ENCODE measurements around the gene DSPP.
"Not testable (repeated sequence)": the region's sequence is repeated elsewhere in the genome, so short reads cannot be mapped to it uniquely, and the experiment has no call there.

The DSPP gene

GRCh38 chr4:87566276-87566675 lies 42.1 kb upstream of the DSPP start:
- Histone ChIP-seq H2BK5ac (ENCODE audit: low read depth, low read length, poor library complexity) (no peak overlapping the region), H3K9me3 (ENCODE audit: insufficient read depth, low read depth, low read length) (no peaks in the 10 kb centered on the region), H2AFZ (ENCODE audit: insufficient read depth, low read length, poor library complexity) (no peak overlapping the region), H4K12ac (ENCODE audit: low read depth, low read length) (no peak overlapping the region), H3K4ac (ENCODE audit: low read depth, low read length) (no peak overlapping the region), H3K79me2 (ENCODE audit: control insufficient read depth, insufficient read depth, low read length, poor library complexity) (no peaks in the 10 kb centered on the region), H3K4me1 (ENCODE audit: control insufficient read depth in 1 of 2, insufficient read depth in 2 of 2, low read length in 2 of 2) (no peaks in the 10 kb centered on the region), H3K4me3 (ENCODE audit: low read depth, low read length) (no peak overlapping the region), H4K8ac (ENCODE audit: low read depth, low read length) (no peak overlapping the region), H3K27ac (ENCODE audit: low read depth, low read length) (no peak overlapping the region), H3K9ac (ENCODE audit: low read length) (no peak overlapping the region), H3K27me3 (ENCODE audit: insufficient read depth, low read length) (no peaks in the 10 kb centered on the region), H3K36me3 (ENCODE audit: control insufficient read depth in 1 of 2, insufficient read depth in 2 of 2, low read length in 2 of 2) (no peaks in the 10 kb centered on the region), H3K79me1 (ENCODE audit: low read length) (no peaks in the 10 kb centered on the region), H3K23ac (ENCODE audit: low read length) (no peak overlapping the region), H2BK12ac (ENCODE audit: low read length) (no peak overlapping the region), H4K91ac (ENCODE audit: low read depth, low read length) (no peak overlapping the region), H3K18ac (ENCODE audit: low read length) (no peak overlapping the region), H2BK120ac (ENCODE audit: insufficient read depth, low read length, poor library complexity) (no peak overlapping the region), H3K4me2 (ENCODE audit: low read length) (no peak overlapping the region), H3K14ac (ENCODE audit: low read length) (no peak overlapping the region), H2AK5ac (ENCODE audit: low read length) (no peak overlapping the region)
- no peak for DNase-seq
- WGBS (ENCODE audit: extremely low coverage, insufficient coverage, insufficient read length) = no CpG with 5 or more reads among the region's 2 CpGs

DNA sequence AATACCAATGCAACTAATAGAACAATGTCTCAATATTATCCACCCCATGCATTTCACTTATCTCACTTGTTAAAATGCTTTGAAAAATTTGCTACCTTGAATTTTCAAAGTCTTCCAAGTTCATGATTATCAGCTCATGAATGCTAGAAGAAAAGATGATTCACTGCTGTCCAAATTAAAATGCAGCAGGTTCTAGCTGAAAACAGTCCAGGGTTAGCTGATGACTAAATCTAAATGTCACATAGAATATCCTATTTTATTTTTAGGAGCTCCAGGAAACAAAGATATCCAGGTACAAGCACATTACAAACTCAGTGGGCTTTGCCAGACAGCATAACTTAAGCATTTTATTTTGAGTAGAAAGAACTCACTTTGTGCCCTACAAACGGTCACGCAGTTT lies 41.1 kb upstream of the DSPP start:
- Histone ChIP-seq H3K79me1 (ENCODE audit: low read length) (no peaks in the 10 kb centered on the region), H4K12ac (ENCODE audit: low read depth, low read length) (no peak overlapping the region), H3K27me3 (ENCODE audit: insufficient read depth, low read length) (no peaks in the 10 kb centered on the region)

GRCh38 chr4:87570290-87570805 lies 38.0 kb upstream of the DSPP start:
- no peak overlapping the region for H3K23ac ChIP-seq (ENCODE audit: low read length)
- no peaks in the 10 kb centered on the region for H3K27me3 ChIP-seq (ENCODE audit: insufficient read depth, low read length)
- H2BK12ac ChIP-seq (ENCODE audit: low read length) = no peak overlapping the region
- no CpG with 5 or more reads among the region's 5 CpGs for WGBS (ENCODE audit: extremely low coverage, insufficient coverage, insufficient read length)
- H3K4me1 ChIP-seq (ENCODE audit: control insufficient read depth in 1 of 2, insufficient read depth in 2 of 2, low read length in 2 of 2) = no peaks in the 10 kb centered on the region
- no peak overlapping the region for H3K18ac ChIP-seq (ENCODE audit: low read length)
- no peak overlapping the region for H4K91ac ChIP-seq (ENCODE audit: low read depth, low read length)
- H3K36me3 ChIP-seq (ENCODE audit: control insufficient read depth in 1 of 2, insufficient read depth in 2 of 2, low read length in 2 of 2) = no peaks in the 10 kb centered on the region
- H3K4me2 ChIP-seq (ENCODE audit: low read length) = no peak overlapping the region
- H2BK5ac ChIP-seq (ENCODE audit: low read depth, low read length, poor library complexity) = no peak overlapping the region
- DNase-seq = no peak
- no peak overlapping the region for H4K12ac ChIP-seq (ENCODE audit: low read depth, low read length)
- no peak overlapping the region for H3K9ac ChIP-seq (ENCODE audit: low read length)
- H3K14ac ChIP-seq (ENCODE audit: low read length) = no peak overlapping the region
- H3K4me3 ChIP-seq (ENCODE audit: low read depth, low read length) = no peak overlapping the region
- no peaks in the 10 kb centered on the region for H3K79me2 ChIP-seq (ENCODE audit: control insufficient read depth, insufficient read depth, low read length, poor library complexity)
- H2AK5ac ChIP-seq (ENCODE audit: low read length) = no peak overlapping the region
- no peaks in the 10 kb centered on the region for H3K9me3 ChIP-seq (ENCODE audit: insufficient read depth, low read depth, low read length)
- H2AFZ ChIP-seq (ENCODE audit: insufficient read depth, low read length, poor library complexity) = no peak overlapping the region
- no peaks in the 10 kb centered on the region for H3K79me1 ChIP-seq (ENCODE audit: low read length)
- H2BK120ac ChIP-seq (ENCODE audit: insufficient read depth, low read length, poor library complexity) = no peak overlapping the region
- H3K27ac ChIP-seq (ENCODE audit: low read depth, low read length) = no peak overlapping the region
- no peak overlapping the region for H4K8ac ChIP-seq (ENCODE audit: low read depth, low read length)
- no peak overlapping the region for H3K4ac ChIP-seq (ENCODE audit: low read depth, low read length)

More for the DNA sequence above, 41.1 kb upstream of the DSPP start:
- no CpG with 5 or more reads among the region's 2 CpGs for WGBS (ENCODE audit: extremely low coverage, insufficient coverage, insufficient read length)
- no peak overlapping the region for H3K23ac ChIP-seq (ENCODE audit: low read length)
- no peak overlapping the region for H2AFZ ChIP-seq (ENCODE audit: insufficient read depth, low read length, poor library complexity)
- H3K14ac ChIP-seq (ENCODE audit: low read length) = no peak overlapping the region
- no peak overlapping the region for H4K8ac ChIP-seq (ENCODE audit: low read depth, low read length)
- no peaks in the 10 kb centered on the region for H3K79me2 ChIP-seq (ENCODE audit: control insufficient read depth, insufficient read depth, low read length, poor library complexity)
- no peak overlapping the region for H3K18ac ChIP-seq (ENCODE audit: low read length)
- DNase-seq = no peak
- no peak overlapping the region for H4K91ac ChIP-seq (ENCODE audit: low read depth, low read length)
- H3K4me2 ChIP-seq (ENCODE audit: low read length) = no peak overlapping the region
- no peak overlapping the region for H3K9ac ChIP-seq (ENCODE audit: low read length)
- H2AK5ac ChIP-seq (ENCODE audit: low read length) = no peak overlapping the region
- H2BK12ac ChIP-seq (ENCODE audit: low read length) = no peak overlapping the region
- H2BK5ac ChIP-seq (ENCODE audit: low read depth, low read length, poor library complexity) = no peak overlapping the region
- no peak overlapping the region for H3K4ac ChIP-seq (ENCODE audit: low read depth, low read length)
- no peaks in the 10 kb centered on the region for H3K36me3 ChIP-seq (ENCODE audit: control insufficient read depth in 1 of 2, insufficient read depth in 2 of 2, low read length in 2 of 2)
- H3K27ac ChIP-seq (ENCODE audit: low read depth, low read length) = no peak overlapping the region
- no peak overlapping the region for H3K4me3 ChIP-seq (ENCODE audit: low read depth, low read length)
- no peaks in the 10 kb centered on the region for H3K4me1 ChIP-seq (ENCODE audit: control insufficient read depth in 1 of 2, insufficient read depth in 2 of 2, low read length in 2 of 2)
- no peaks in the 10 kb centered on the region for H3K9me3 ChIP-seq (ENCODE audit: insufficient read depth, low read depth, low read length)
- H2BK120ac ChIP-seq (ENCODE audit: insufficient read depth, low read length, poor library complexity) = no peak overlapping the region

DNA sequence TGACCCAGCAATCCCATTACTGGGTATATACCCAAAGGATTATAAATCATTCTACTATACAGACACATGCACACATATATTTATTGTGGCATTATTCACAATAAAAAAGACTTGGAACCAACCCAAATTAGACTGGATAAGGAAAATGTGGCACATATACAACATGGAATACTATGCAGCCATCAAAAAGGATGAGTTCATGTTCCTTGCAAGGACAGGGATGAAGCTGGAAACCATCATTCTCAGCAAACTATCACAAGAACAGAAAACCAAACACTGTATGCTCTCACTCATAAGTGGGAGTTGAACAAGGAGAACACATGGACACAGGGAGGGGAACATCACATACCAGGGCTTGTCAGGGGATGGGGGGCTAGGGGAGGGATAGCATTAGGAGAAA lies 34.0 kb upstream of the DSPP start:
- H3K9me3 ChIP-seq (ENCODE audit: insufficient read depth, low read depth, low read length); H3K36me3 ChIP-seq (ENCODE audit: control insufficient read depth in 1 of 2, insufficient read depth in 2 of 2, low read length in 2 of 2); H3K14ac ChIP-seq (ENCODE audit: low read length); H4K91ac ChIP-seq (ENCODE audit: low read depth, low read length); H3K4me1 ChIP-seq (ENCODE audit: control insufficient read depth in 1 of 2, insufficient read depth in 2 of 2, low read length in 2 of 2); H4K8ac ChIP-seq (ENCODE audit: low read depth, low read length); H3K18ac ChIP-seq (ENCODE audit: low read length); H3K9ac ChIP-seq (ENCODE audit: low read length); H2BK12ac ChIP-seq (ENCODE audit: low read length); H3K79me1 ChIP-seq (ENCODE audit: low read length); H3K23ac ChIP-seq (ENCODE audit: low read length); H2AK5ac ChIP-seq (ENCODE audit: low read length); H2AFZ ChIP-seq (ENCODE audit: insufficient read depth, low read length, poor library complexity); H4K12ac ChIP-seq (ENCODE audit: low read depth, low read length); H3K4me3 ChIP-seq (ENCODE audit: low read depth, low read length); DNase-seq; H3K4me2 ChIP-seq (ENCODE audit: low read length); H3K27me3 ChIP-seq (ENCODE audit: insufficient read depth, low read length); H3K4ac ChIP-seq (ENCODE audit: low read depth, low read length); H2BK120ac ChIP-seq (ENCODE audit: insufficient read depth, low read length, poor library complexity); H3K79me2 ChIP-seq (ENCODE audit: control insufficient read depth, insufficient read depth, low read length, poor library complexity); H3K27ac ChIP-seq (ENCODE audit: low read depth, low read length); H2BK5ac ChIP-seq (ENCODE audit: low read depth, low read length, poor library complexity): not testable (repeated sequence)

Measured in trophoblast cell (in vitro differentiated cells and primary cell).